ENCODE data around the gene RAB15. TPM values are rescaled to one million over a fixed set of nuclear protein-coding genes. Genes with fewer than 3 reads are reported as not detected.

RAB15 gene
- total and polyA plus RNA-seq, 9 of the 15 experiments (the other 6 are each of a cell fraction or from before 2014, with no cell fraction given), result 0.09 to 0.30 (median 0.16) TPM; not detected in 2

- TF ChIP-seq, protein P1, sequence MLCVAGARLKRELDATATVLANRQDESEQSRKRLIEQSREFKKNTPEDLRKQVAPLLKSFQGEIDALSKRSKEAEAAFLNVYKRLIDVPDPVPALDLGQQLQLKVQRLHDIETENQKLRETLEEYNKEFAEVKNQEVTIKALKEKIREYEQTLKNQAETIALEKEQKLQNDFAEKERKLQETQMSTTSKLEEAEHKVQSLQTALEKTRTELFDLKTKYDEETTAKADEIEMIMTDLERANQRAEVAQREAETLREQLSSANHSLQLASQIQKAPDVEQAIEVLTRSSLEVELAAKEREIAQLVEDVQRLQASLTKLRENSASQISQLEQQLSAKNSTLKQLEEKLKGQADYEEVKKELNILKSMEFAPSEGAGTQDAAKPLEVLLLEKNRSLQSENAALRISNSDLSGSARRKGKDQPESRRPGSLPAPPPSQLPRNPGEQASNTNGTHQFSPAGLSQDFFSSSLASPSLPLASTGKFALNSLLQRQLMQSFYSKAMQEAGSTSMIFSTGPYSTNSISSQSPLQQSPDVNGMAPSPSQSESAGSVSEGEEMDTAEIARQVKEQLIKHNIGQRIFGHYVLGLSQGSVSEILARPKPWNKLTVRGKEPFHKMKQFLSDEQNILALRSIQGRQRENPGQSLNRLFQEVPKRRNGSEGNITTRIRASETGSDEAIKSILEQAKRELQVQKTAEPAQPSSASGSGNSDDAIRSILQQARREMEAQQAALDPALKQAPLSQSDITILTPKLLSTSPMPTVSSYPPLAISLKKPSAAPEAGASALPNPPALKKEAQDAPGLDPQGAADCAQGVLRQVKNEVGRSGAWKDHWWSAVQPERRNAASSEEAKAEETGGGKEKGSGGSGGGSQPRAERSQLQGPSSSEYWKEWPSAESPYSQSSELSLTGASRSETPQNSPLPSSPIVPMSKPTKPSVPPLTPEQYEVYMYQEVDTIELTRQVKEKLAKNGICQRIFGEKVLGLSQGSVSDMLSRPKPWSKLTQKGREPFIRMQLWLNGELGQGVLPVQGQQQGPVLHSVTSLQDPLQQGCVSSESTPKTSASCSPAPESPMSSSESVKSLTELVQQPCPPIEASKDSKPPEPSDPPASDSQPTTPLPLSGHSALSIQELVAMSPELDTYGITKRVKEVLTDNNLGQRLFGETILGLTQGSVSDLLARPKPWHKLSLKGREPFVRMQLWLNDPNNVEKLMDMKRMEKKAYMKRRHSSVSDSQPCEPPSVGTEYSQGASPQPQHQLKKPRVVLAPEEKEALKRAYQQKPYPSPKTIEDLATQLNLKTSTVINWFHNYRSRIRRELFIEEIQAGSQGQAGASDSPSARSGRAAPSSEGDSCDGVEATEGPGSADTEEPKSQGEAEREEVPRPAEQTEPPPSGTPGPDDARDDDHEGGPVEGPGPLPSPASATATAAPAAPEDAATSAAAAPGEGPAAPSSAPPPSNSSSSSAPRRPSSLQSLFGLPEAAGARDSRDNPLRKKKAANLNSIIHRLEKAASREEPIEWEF (CRISPR knock-in tag; IDR thresholded peaks at IDR 0.05), result no peak
- TF ChIP-seq GTF2E2 (tag; IDR thresholded peaks at IDR 0.05) (no peak), MAFG (tag; conservative IDR thresholded peaks at IDR 0.05) (peak; percentile 37; the same call in 1 of the 2 replicates), ZKSCAN8 (CRISPR knock-in tag; IDR thresholded peaks at IDR 0.05) (no peak), HDAC3 (IDR thresholded peaks at IDR 0.05; ENCODE audit: borderline replicate concordance, partially characterized antibody) (no peak)
These were observed 19.4 kb downstream of the RAB15 start (continued) for GRCh38 chr14:64952598-64953309.
